GDM1 (cell line): ENCODE data around the gene PDGFRB.
A peak's percentile ranks its signal among the peaks of the same experiment; 100 is the strongest.

Experiments used
- DNase-seq: peaks from one replicate; lab custom pipeline; 2025; lab: John Stamatoyannopoulos, UW

PDGFRB gene

GRCh38 chr5:150163035-150163434 lies 7.4 kb upstream of the PDGFRB start:
- DNase-seq = no peak

GRCh38 chr5:150162142-150162513 lies 6.5 kb upstream of the PDGFRB start:
- no peak for DNase-seq

- peak; percentile 50 for DNase-seq
Observed at GRCh38 chr5:150161242-150162141, 5.8 kb upstream of the PDGFRB start.

GRCh38 chr5:150160448-150161081 lies 4.9 kb upstream of the PDGFRB start:
- no peak for DNase-seq

- DNase-seq = no peak
Observed at GRCh38 chr5:150159741-150160179, 4.1 kb upstream of the PDGFRB start.

- no peak for DNase-seq
Observed at GRCh38 chr5:150159031-150159430, 3.4 kb upstream of the PDGFRB start.

- DNase-seq = no peak
Observed at GRCh38 chr5:150158170-150158949, 2.7 kb upstream of the PDGFRB start.

- DNase-seq = no peak
Observed at GRCh38 chr5:150157168-150157567, 1.5 kb upstream of the PDGFRB start.

GRCh38 chr5:150156540-150156939 lies 895 bp upstream of the PDGFRB start:
- no peak for DNase-seq

- no peak for DNase-seq
Observed at GRCh38 chr5:150156027-150156368, 353 bp upstream of the PDGFRB start.

GRCh38 chr5:150154618-150155128 lies 972 bp downstream of the PDGFRB start:
- DNase-seq = no peak

- no peak for DNase-seq
Observed at GRCh38 chr5:150153957-150154617, 1.6 kb downstream of the PDGFRB start.

- no peak for DNase-seq
Observed at GRCh38 chr5:150153483-150153882, 2.2 kb downstream of the PDGFRB start.

GRCh38 chr5:150152636-150153462 lies 2.8 kb downstream of the PDGFRB start:
- DNase-seq = no peak

GRCh38 chr5:150149618-150150017 lies 6.0 kb downstream of the PDGFRB start:
- no peak for DNase-seq

GRCh38 chr5:150148117-150148927 lies 7.3 kb downstream of the PDGFRB start:
- no peak for DNase-seq

- no peak for DNase-seq
Observed at GRCh38 chr5:150147670-150148069, 8.0 kb downstream of the PDGFRB start.

- DNase-seq = no peak
Observed at GRCh38 chr5:150146862-150147601, 8.6 kb downstream of the PDGFRB start.

- DNase-seq = no peak
Observed at GRCh38 chr5:150146235-150146634, 9.4 kb downstream of the PDGFRB start.
